ENCODE data around the gene PINLYP.

The PINLYP gene

GRCh38 chr19:43605875-43606568 is 30.4 kb downstream of the PINLYP start:
- H3K4me3 ChIP-seq (replicated peaks; ENCODE audit: insufficient read depth, low read length): no peak overlapping the region
- DNase-seq (ENCODE audit: low read depth in 1 of 2, low spot score in 1 of 2): no peak
- no peak overlapping the region for H3K27ac ChIP-seq (replicated peaks)
- TF ChIP-seq POLR2AphosphoS5 (IDR thresholded peaks at IDR 0.05; ENCODE audit: low read depth) (no peak), SPI1 (IDR thresholded peaks at IDR 0.05; ENCODE audit: borderline replicate concordance, low read depth) (no peak), CTCF (IDR thresholded peaks at IDR 0.05; ENCODE audit: insufficient read depth, low read length) (no peak), GABPA (IDR thresholded peaks at IDR 0.05; ENCODE audit: low read depth) (no peak), REST (IDR thresholded peaks at IDR 0.05; ENCODE audit: insufficient replicate concordance, low read depth) (no peak)
- no peaks in the 10 kb centered on the region for H3K27me3 ChIP-seq (ENCODE audit: insufficient read depth, poor library complexity, severe bottlenecking)

- Histone ChIP-seq H3K4me3 (replicated peaks; ENCODE audit: insufficient read depth, low read length) (no peak overlapping the region), H3K27me3 (ENCODE audit: insufficient read depth, poor library complexity, severe bottlenecking) (no peaks in the 10 kb centered on the region), H3K27ac (replicated peaks) (no peak overlapping the region)
- DNase-seq (ENCODE audit: low read depth in 1 of 2, low spot score in 1 of 2): no peak
- no peak for TF ChIP-seq CTCF (IDR thresholded peaks at IDR 0.05; ENCODE audit: insufficient read depth, low read length)
These were observed 31.1 kb downstream of the PINLYP start for GRCh38 chr19:43606569-43607229.

GRCh38 chr19:43607238-43608205 is 31.9 kb downstream of the PINLYP start:
- DNase-seq (ENCODE audit: low read depth in 1 of 2, low spot score in 1 of 2): no peak
- Histone ChIP-seq H3K27ac (replicated peaks) (no peak overlapping the region), H3K27me3 (ENCODE audit: insufficient read depth, poor library complexity, severe bottlenecking) (no peaks in the 10 kb centered on the region), H3K4me3 (replicated peaks; ENCODE audit: insufficient read depth, low read length) (no peak overlapping the region)
- no peak for TF ChIP-seq CTCF (IDR thresholded peaks at IDR 0.05; ENCODE audit: insufficient read depth, low read length)
- TF ChIP-seq REST (IDR thresholded peaks at IDR 0.05; ENCODE audit: insufficient replicate concordance, low read depth): no peak
- TF ChIP-seq SPI1 (IDR thresholded peaks at IDR 0.05; ENCODE audit: borderline replicate concordance, low read depth): no peak
- no peak for TF ChIP-seq POLR2AphosphoS5 (IDR thresholded peaks at IDR 0.05; ENCODE audit: low read depth)
- TF ChIP-seq GABPA (IDR thresholded peaks at IDR 0.05; ENCODE audit: low read depth): no peak
